Measurements from ENCODE around the gene TMSB15C.
"Not testable (repeated sequence)": the region's sequence is repeated elsewhere in the genome, so short reads cannot be mapped to it uniquely, and the experiment has no call there.

The TMSB15C gene

DNA sequence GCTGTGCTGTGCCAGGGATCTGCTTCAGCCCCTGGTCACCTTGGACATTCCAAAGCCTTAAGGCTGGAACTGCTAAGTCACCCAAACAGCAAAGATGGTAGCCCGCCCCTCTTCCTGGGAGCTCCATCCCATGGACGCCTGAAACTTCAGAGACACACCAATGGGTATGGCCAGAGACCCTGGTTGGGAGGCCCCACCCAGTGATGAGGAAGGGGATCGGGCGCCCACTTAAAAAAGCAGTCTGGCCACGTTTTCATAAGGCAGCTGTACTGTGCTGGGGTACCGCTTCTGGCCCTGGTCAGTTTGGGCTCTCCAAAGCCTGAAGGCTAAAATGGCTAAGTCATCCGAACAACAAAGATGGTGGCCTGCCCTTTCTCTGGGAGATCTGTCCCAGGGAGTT lies 9.4 kb upstream of the TMSB15C start:
- no peak for DNase-seq (ENCODE audit: low spot score)
- TF ChIP-seq, protein P1, sequence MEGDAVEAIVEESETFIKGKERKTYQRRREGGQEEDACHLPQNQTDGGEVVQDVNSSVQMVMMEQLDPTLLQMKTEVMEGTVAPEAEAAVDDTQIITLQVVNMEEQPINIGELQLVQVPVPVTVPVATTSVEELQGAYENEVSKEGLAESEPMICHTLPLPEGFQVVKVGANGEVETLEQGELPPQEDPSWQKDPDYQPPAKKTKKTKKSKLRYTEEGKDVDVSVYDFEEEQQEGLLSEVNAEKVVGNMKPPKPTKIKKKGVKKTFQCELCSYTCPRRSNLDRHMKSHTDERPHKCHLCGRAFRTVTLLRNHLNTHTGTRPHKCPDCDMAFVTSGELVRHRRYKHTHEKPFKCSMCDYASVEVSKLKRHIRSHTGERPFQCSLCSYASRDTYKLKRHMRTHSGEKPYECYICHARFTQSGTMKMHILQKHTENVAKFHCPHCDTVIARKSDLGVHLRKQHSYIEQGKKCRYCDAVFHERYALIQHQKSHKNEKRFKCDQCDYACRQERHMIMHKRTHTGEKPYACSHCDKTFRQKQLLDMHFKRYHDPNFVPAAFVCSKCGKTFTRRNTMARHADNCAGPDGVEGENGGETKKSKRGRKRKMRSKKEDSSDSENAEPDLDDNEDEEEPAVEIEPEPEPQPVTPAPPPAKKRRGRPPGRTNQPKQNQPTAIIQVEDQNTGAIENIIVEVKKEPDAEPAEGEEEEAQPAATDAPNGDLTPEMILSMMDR (IDR thresholded peaks at IDR 0.05; ENCODE audit: borderline replicate concordance, control extremely low read depth, extremely low read depth, insufficient read depth, missing control alignments) = no peak
- in situ Hi-C loops (cut with MboI; ENCODE audit: low sequenced_read_pairs, unreplicated experiment) = no loop called here

GRCh38 chrX:104084534-104085277 lies 8.7 kb upstream of the TMSB15C start:
- no peak for DNase-seq (ENCODE audit: low spot score)
- TF ChIP-seq, protein P1 (IDR thresholded peaks at IDR 0.05; ENCODE audit: borderline replicate concordance, control extremely low read depth, extremely low read depth, insufficient read depth, missing control alignments) = no peak
- in situ Hi-C loops (cut with MboI; ENCODE audit: low sequenced_read_pairs, unreplicated experiment) = no loop called here

- TF ChIP-seq, protein P1 (IDR thresholded peaks at IDR 0.05; ENCODE audit: borderline replicate concordance, control extremely low read depth, extremely low read depth, insufficient read depth, missing control alignments) = no peak
- DNase-seq (ENCODE audit: low spot score) = no peak
- in situ Hi-C loops (cut with MboI; ENCODE audit: low sequenced_read_pairs, unreplicated experiment) = no loop called here
These were observed 8.0 kb upstream of the TMSB15C start for GRCh38 chrX:104084063-104084462.

DNA sequence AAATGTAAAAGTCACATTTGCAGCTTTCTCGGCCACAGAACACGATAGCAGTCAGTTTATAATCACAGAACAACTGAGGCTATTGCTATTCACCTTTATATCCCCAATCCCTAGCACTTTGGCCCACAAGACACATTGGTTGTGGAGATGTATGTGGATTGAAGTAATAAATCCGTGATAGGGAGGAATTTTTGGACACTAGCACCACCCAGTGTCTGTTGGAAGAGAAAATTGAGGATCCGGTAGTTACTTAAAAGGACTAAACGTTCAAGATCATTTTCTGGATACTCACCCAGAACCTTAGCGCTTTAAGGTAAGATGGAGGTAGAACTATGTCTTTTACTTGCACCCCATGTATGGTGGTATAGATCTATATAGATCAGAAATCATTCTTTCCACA lies 1.8 kb upstream of the TMSB15C start:
- in situ Hi-C loops (cut with MboI; ENCODE audit: low sequenced_read_pairs, unreplicated experiment); DNase-seq (ENCODE audit: low spot score): not testable (repeated sequence)

GRCh38 chrX:104062636-104063035 lies 13.4 kb downstream of the TMSB15C start:
- in situ Hi-C loops (cut with MboI; ENCODE audit: low sequenced_read_pairs, unreplicated experiment); DNase-seq (ENCODE audit: low spot score): not testable (repeated sequence)

DNA sequence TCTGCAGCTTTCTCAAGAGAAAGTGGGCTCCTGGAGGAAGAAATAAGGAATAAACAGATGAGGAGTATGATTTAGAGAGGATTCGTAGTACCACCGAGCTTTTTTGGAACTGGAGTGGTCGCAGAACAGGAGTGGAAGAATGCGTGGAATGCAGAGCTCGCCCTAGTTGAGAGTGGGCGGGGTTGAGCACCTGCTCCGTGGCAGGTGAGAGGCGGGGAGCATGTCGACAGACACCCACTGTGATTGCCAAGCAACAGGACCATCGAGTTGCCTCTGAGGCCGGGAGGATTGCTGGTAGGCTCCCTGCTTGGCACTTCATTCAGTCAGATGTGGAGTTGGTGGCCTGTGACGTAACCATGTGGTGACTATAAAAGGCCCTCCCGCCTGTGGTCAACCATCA lies 21.1 kb downstream of the TMSB15C start:
- in situ Hi-C loops (cut with MboI; ENCODE audit: low sequenced_read_pairs, unreplicated experiment) = not testable (repeated sequence)

DNA sequence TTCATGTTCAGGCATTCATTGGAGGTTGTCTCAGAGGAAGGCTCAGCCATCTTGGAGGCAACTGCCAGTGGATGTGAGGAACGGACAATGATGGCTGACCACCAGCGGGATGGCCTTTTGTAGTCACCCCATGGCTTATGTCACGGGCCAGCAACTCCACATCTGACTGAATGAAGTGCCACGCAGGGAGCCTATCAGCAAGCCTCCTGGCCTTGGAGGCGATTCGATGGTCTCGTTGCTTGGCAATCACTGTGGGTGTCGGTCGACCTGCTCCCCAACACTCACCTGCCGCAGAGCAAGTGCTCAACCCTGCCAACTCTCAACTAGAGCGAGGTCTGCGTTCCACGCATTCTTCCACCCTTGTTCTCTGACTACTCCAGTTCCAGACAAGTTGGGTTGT lies 28.9 kb downstream of the TMSB15C start:
- TF ChIP-seq, protein P1 (IDR thresholded peaks at IDR 0.05; ENCODE audit: borderline replicate concordance, control extremely low read depth, extremely low read depth, insufficient read depth, missing control alignments) = no peak
- no peak for DNase-seq (ENCODE audit: low spot score)
- in situ Hi-C loops (cut with MboI; ENCODE audit: low sequenced_read_pairs, unreplicated experiment) = no loop called here

More for the DNA sequence above, 21.1 kb downstream of the TMSB15C start:
- not testable (repeated sequence) for DNase-seq (ENCODE audit: low spot score)

DNA sequence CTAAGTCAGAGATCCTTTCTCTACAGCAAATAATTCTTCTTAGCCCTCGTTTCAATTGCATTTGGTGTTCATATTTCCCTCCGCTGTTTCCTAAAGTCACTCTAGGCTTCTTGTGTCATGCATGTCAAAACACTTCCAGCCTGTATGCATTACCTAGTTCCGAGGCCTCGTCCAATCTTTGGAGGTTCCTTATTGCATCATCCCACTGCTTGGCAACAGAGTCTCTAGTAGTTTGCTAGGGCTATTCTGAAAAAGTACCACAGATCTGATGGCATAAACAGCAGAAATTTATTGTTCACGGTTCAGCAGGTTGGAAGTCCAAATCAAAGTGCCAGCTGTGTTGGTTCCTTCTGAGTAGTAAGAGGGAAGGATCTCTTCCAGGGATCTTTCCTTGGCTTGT lies 30.4 kb downstream of the TMSB15C start:
- in situ Hi-C loops (cut with MboI; ENCODE audit: low sequenced_read_pairs, unreplicated experiment) = no loop called here
- TF ChIP-seq, protein P1 (IDR thresholded peaks at IDR 0.05; ENCODE audit: borderline replicate concordance, control extremely low read depth, extremely low read depth, insufficient read depth, missing control alignments) = no peak
- no peak for DNase-seq (ENCODE audit: low spot score)

Measured in GM13976 (cell line).